ENCODE data around the gene NACAD. TPM values are rescaled to one million over a fixed set of nuclear protein-coding genes. Genes with fewer than 3 reads are reported as not detected.

Gene NACAD
- total RNA-seq, 1 donor from 2014 or later = 11.4 TPM

- Mint-ChIP-seq H3K9me3 (no peaks in the 10 kb centered on the region), H3K27me3 (ENCODE audit: low read depth) (peaks cover 36% of the 10 kb centered on the region), H3K4me1 (peaks cover 23% of the 10 kb centered on the region), H3K27ac (peak overlapping the region; percentile 99), H3K4me3 (peak overlapping the region; percentile 94), H3K36me3 (peaks cover 2% of the 10 kb centered on the region)
- no peak for TF ChIP-seq CTCF (IDR thresholded peaks at IDR 0.05; ENCODE audit: unreplicated experiment)
- no peak for DNase-seq (ENCODE audit: low spot score in 2 of 2, unreplicated experiment in 2 of 2)
These were observed 23.9 kb upstream of the NACAD start for GRCh38 chr7:45112648-45113047.

GRCh38 chr7:45111298-45112223 lies 22.8 kb upstream of the NACAD start, which contains the start of gene TBRG4:
Gene TBRG4 (minus strand): TSS chr7:45111697. CDS start chr7:45109237, 2,460 bp downstream.
- Mint-ChIP-seq H3K36me3 (peaks cover 2% of the 10 kb centered on the region), H3K4me1 (peaks cover 23% of the 10 kb centered on the region), H3K9me3 (no peaks in the 10 kb centered on the region), H3K4me3 (peak within 1 kb of the TSS; percentile 94), H3K27ac (peak within 1 kb of the TSS; percentile 99), H3K27me3 (ENCODE audit: low read depth) (peaks cover 26% of the 10 kb centered on the region)
- peak; percentile 85 to 91 for DNase-seq (ENCODE audit: low spot score in 2 of 2, unreplicated experiment in 2 of 2)
- TF ChIP-seq CTCF (IDR thresholded peaks at IDR 0.05; ENCODE audit: unreplicated experiment) = no peak

GRCh38 chr7:45108863-45109262 lies 20.1 kb upstream of the NACAD start:
- no peak overlapping the region for H3K27ac Mint-ChIP-seq
- no peak for DNase-seq (ENCODE audit: low spot score in 2 of 2, unreplicated experiment in 2 of 2)
- H3K9me3 Mint-ChIP-seq = no peaks in the 10 kb centered on the region
- H3K4me1 Mint-ChIP-seq = peaks cover 23% of the 10 kb centered on the region
- peaks cover 4% of the 10 kb centered on the region for H3K36me3 Mint-ChIP-seq
- TF ChIP-seq CTCF (IDR thresholded peaks at IDR 0.05; ENCODE audit: unreplicated experiment) = no peak
- H3K4me3 Mint-ChIP-seq = no peak overlapping the region
- H3K27me3 Mint-ChIP-seq (ENCODE audit: low read depth) = peaks cover 2% of the 10 kb centered on the region

GRCh38 chr7:45107356-45107755 lies 18.6 kb upstream of the NACAD start:
- no peak overlapping the region for H3K27ac Mint-ChIP-seq

GRCh38 chr7:45106820-45107219 lies 18.1 kb upstream of the NACAD start:
- peaks cover 6% of the 10 kb centered on the region for H3K36me3 Mint-ChIP-seq
- peaks cover 12% of the 10 kb centered on the region for H3K4me1 Mint-ChIP-seq
- H3K4me3 Mint-ChIP-seq = no peak overlapping the region
- no peak for TF ChIP-seq CTCF (IDR thresholded peaks at IDR 0.05; ENCODE audit: unreplicated experiment)
- no peak overlapping the region for H3K27ac Mint-ChIP-seq
- no peaks in the 10 kb centered on the region for H3K9me3 Mint-ChIP-seq
- H3K27me3 Mint-ChIP-seq (ENCODE audit: low read depth) = no peaks in the 10 kb centered on the region
- no peak for DNase-seq (ENCODE audit: low spot score in 2 of 2, unreplicated experiment in 2 of 2)

More at GRCh38 chr7:45107356-45107755, 18.6 kb upstream of the NACAD start:
- Mint-ChIP-seq H3K27me3 (ENCODE audit: low read depth) (no peaks in the 10 kb centered on the region), H3K36me3 (peaks cover 6% of the 10 kb centered on the region), H3K4me3 (no peak overlapping the region), H3K9me3 (no peaks in the 10 kb centered on the region), H3K4me1 (peaks cover 16% of the 10 kb centered on the region)
- DNase-seq (ENCODE audit: low spot score in 2 of 2, unreplicated experiment in 2 of 2) = no peak
- TF ChIP-seq CTCF (IDR thresholded peaks at IDR 0.05; ENCODE audit: unreplicated experiment) = no peak
